ENCODE results near the gene RAD51D. TPM values are rescaled to one million over a fixed set of nuclear protein-coding genes. Genes with fewer than 3 reads are reported as not detected.
A peak's percentile ranks its signal among the peaks of the same experiment; 100 is the strongest.

The RAD51D gene
- total RNA-seq, 1 donor from 2014 or later = 16.9 TPM

- ATAC-seq (no peak), DNase-seq (ENCODE audit: low spot score) (no peak)
- intact Hi-C loops (cut with DNase I) = no loop called here
Observed at GRCh38 chr17:35076874-35077273, 42.8 kb downstream of the RAD51D start.

- no peak for DNase-seq (ENCODE audit: low spot score)
- no peak for ATAC-seq
- intact Hi-C loops (cut with DNase I) = no loop called here
Observed at GRCh38 chr17:35074711-35075707, 44.7 kb downstream of the RAD51D start.

- DNase-seq (ENCODE audit: low spot score) = no peak
- intact Hi-C loops (cut with DNase I) = no loop called here
- ATAC-seq = no peak
Observed at GRCh38 chr17:35073991-35074627, 45.6 kb downstream of the RAD51D start.

- no peak for ATAC-seq
- intact Hi-C loops (cut with DNase I) = no loop called here
- no peak for DNase-seq (ENCODE audit: low spot score)
Observed at GRCh38 chr17:35073183-35073790, 46.4 kb downstream of the RAD51D start.

- intact Hi-C loops (cut with DNase I) = no loop called here
- DNase-seq (ENCODE audit: low spot score) = no peak
- no peak for ATAC-seq
Observed at GRCh38 chr17:35069311-35069710, 50.3 kb downstream of the RAD51D start.

GRCh38 chr17:35068249-35068648 lies 51.4 kb downstream of the RAD51D start:
- intact Hi-C loops (cut with DNase I) = no loop called here
- DNase-seq (ENCODE audit: low spot score) (no peak), ATAC-seq (no peak)

GRCh38 chr17:35065880-35066279 lies 53.8 kb downstream of the RAD51D start:
- intact Hi-C loops (cut with DNase I) = no loop called here
- no peak for ATAC-seq

GRCh38 chr17:35064516-35065215 lies 55.0 kb downstream of the RAD51D start:
- ATAC-seq (no peak), DNase-seq (ENCODE audit: low spot score) (no peak)
- intact Hi-C loops (cut with DNase I) = no loop called here

More at GRCh38 chr17:35065880-35066279, 53.8 kb downstream of the RAD51D start:
- DNase-seq (ENCODE audit: low spot score) = no peak

- intact Hi-C loops (cut with DNase I) = no loop called here
- DNase-seq (ENCODE audit: low spot score) (peak; percentile 88), ATAC-seq (peak; percentile 100)
Observed at GRCh38 chr17:35063514-35064223, 56.0 kb downstream of the RAD51D start, which contains the start of gene RFFL. TSS of gene RFFL (minus strand) at chr17:35063707. CDS start at chr17:35026553, 37,154 bp downstream.

- DNase-seq (ENCODE audit: low spot score) (no peak), ATAC-seq (no peak)
- intact Hi-C loops (cut with DNase I) = no loop called here
Observed at GRCh38 chr17:35062308-35062707, 57.4 kb downstream of the RAD51D start.

GRCh38 chr17:35057332-35057915 lies 62.2 kb downstream of the RAD51D start:
- intact Hi-C loops (cut with DNase I) = no loop called here
- DNase-seq (ENCODE audit: low spot score) (no peak), ATAC-seq (no peak)

- DNase-seq (ENCODE audit: low spot score) (no peak), ATAC-seq (no peak)
- intact Hi-C loops (cut with DNase I) = no loop called here
Observed at GRCh38 chr17:35056013-35056412, 63.6 kb downstream of the RAD51D start.

GRCh38 chr17:35053204-35053603 lies 66.5 kb downstream of the RAD51D start:
- DNase-seq (ENCODE audit: low spot score) (no peak), ATAC-seq (no peak)
- intact Hi-C loops (cut with DNase I) = no loop called here

GRCh38 chr17:35052780-35053179 lies 66.9 kb downstream of the RAD51D start:
- DNase-seq (ENCODE audit: low spot score) (no peak), ATAC-seq (no peak)
- intact Hi-C loops (cut with DNase I) = no loop called here

- ATAC-seq (no peak), DNase-seq (ENCODE audit: low spot score) (no peak)
- intact Hi-C loops (cut with DNase I) = no loop called here
Observed at GRCh38 chr17:35052241-35052610, 67.4 kb downstream of the RAD51D start.

- no peak for DNase-seq (ENCODE audit: low spot score)
- ATAC-seq = peak; percentile 34
- intact Hi-C loops (cut with DNase I) = no loop called here
Observed at GRCh38 chr17:35051579-35052240, 68.0 kb downstream of the RAD51D start.

- ATAC-seq (peak; percentile 70), DNase-seq (ENCODE audit: low spot score) (no peak)
- intact Hi-C loops (cut with DNase I) = no loop called here
Observed at GRCh38 chr17:35051183-35051578, 68.5 kb downstream of the RAD51D start.

- no peak for DNase-seq (ENCODE audit: low spot score)
- intact Hi-C loops (cut with DNase I) = no loop called here
- ATAC-seq = no peak
Observed at GRCh38 chr17:35050170-35050569, 69.5 kb downstream of the RAD51D start.
